ENCODE measurements around the gene ZNHIT6.
A peak's percentile ranks its signal among the peaks of the same experiment; 100 is the strongest.
"Not testable (repeated sequence)": the region's sequence is repeated elsewhere in the genome, so short reads cannot be mapped to it uniquely, and the experiment has no call there.

Gene ZNHIT6

DNA sequence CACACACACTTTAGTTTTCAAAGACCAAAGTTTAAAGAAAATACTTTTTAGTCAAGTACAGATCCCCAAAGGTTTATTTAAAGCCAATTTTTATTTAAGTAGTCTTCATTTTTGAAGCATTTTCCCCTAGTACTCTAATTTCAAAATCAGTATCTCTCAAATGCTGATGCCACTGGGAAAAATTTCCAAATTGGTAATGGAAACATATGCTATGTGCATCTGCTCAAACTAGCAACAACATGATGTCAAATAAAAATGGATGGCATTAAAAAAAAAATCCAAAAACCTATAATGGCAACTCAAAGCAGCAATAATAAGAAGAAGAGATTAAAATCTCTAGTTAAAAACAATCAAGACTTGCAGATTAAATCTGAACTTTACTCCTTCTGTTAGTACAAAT lies 58.6 kb downstream of the ZNHIT6 start:
- Histone ChIP-seq H3K4me3 (no peak overlapping the region), H3K27ac (no peak overlapping the region), H3K9me3 (peaks cover 0 to 16% (median 0%) of the 10 kb centered on the region in 3 donors), H3K36me3 (peaks cover 25 to 42% (median 27%) of the 10 kb centered on the region in 3 donors), H3K27me3 (no peaks in the 10 kb centered on the region), H3K4me1 (peaks cover 0 to 4% (median 0%) of the 10 kb centered on the region in 4 donors)
- no peak for DNase-seq
- TF ChIP-seq, protein P1, sequence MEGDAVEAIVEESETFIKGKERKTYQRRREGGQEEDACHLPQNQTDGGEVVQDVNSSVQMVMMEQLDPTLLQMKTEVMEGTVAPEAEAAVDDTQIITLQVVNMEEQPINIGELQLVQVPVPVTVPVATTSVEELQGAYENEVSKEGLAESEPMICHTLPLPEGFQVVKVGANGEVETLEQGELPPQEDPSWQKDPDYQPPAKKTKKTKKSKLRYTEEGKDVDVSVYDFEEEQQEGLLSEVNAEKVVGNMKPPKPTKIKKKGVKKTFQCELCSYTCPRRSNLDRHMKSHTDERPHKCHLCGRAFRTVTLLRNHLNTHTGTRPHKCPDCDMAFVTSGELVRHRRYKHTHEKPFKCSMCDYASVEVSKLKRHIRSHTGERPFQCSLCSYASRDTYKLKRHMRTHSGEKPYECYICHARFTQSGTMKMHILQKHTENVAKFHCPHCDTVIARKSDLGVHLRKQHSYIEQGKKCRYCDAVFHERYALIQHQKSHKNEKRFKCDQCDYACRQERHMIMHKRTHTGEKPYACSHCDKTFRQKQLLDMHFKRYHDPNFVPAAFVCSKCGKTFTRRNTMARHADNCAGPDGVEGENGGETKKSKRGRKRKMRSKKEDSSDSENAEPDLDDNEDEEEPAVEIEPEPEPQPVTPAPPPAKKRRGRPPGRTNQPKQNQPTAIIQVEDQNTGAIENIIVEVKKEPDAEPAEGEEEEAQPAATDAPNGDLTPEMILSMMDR (IDR thresholded peaks at IDR 0.05), result no peak
- intact Hi-C loops (cut with DNase I; ENCODE audit: low total_unique reads), result no loop called here

DNA sequence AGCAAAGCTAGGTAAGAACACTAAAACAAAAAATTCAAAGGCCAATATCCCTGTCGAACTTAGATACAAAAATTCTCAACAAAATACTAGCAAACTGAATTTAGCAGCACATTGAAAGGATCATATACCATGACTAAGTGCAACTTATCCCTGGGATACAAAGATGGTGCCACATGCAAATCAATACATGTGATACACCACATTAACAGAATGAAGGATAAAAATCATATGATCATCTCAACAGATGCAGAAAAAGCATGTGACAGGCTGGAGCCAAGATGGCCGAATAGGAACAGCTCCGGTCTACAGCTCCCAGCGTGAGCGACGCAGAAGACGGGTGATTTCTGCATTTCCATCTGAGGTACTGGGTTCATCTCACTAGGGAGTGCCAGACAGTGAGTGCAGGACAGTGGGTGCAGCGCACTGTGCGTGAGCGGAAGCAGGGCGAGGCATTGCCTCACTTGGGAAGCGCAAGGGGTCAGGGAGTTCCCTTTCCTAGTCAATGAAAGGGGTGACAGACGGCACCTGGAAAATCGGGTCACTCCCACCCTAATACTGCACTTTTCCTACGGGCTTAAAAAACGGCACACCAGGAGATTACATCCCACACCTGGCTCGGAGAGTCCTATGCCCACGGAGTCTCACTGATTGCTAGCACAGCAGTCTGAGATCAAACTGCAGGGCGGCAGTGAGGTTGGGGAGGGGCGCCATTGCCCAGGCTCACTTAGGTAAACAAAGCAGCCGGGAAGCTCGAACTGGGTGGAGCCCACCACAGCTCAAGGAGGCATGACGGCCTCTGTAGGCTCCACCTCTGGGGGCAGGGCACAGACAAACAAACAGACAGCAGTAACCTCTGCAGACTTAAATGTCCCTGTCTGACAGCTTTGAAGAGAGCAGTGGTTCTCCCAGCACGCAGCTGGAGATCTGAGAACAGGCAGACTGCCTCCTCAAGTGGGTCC lies 66.4 kb downstream of the ZNHIT6 start:
- H3K27me3 ChIP-seq; DNase-seq; H3K27ac ChIP-seq; H3K4me3 ChIP-seq; H3K4me1 ChIP-seq; intact Hi-C loops (cut with DNase I; ENCODE audit: low total_unique reads): not testable (repeated sequence)
- Histone ChIP-seq H3K36me3 (peaks cover 8 to 24% (median 20%) of the 10 kb centered on the region in 3 donors), H3K9me3 (peaks cover 0 to 24% (median 8%) of the 10 kb centered on the region in 3 donors)

DNA sequence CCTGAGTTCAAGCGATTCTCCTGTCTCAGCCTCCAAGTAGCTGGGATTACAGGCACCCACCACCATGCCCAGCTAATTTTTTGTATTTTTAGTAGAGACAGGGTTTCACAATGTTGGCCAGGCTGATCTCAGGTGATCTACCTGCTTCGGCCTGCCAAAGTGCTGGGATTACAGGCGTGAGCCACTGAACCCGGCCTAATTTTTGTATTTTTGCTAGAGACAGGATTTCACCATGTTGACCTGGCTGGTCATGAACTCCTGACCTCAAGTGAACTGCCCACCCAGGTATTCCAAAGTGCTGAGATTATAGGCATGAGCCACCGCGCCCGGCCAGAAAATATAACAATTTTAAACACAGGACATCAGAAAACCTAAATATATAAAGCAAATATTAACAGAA lies 68.3 kb downstream of the ZNHIT6 start:
- Histone ChIP-seq H3K9me3 (peaks cover 0 to 26% (median 8%) of the 10 kb centered on the region in 3 donors), H3K36me3 (peaks cover 15 to 35% (median 20%) of the 10 kb centered on the region in 3 donors)
- H3K27ac ChIP-seq; DNase-seq; H3K4me3 ChIP-seq; intact Hi-C loops (cut with DNase I; ENCODE audit: low total_unique reads); H3K27me3 ChIP-seq; H3K4me1 ChIP-seq: not testable (repeated sequence)

DNA sequence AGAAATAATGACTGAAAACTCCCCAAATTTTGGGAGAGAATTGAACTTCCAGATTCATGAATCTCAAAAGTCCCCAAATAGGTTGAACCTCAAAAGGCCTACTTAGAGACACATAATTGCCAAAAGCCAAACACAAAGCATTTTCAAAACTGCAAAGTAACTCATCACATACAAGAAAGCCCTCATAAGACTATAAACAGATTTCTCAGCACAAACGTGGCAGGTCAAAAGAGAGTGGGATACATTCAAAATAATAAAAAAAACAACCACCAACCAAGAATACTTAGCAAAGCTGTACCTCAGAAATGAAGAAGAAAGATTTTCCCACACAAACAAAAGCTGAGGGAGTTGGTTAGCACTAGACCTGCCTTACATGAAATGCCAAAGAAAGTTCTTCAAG lies 69.8 kb downstream of the ZNHIT6 start:
- intact Hi-C loops (cut with DNase I; ENCODE audit: low total_unique reads), result no loop called here
- H3K4me1 ChIP-seq, result no peaks in the 10 kb centered on the region
- H3K9me3 ChIP-seq, result peaks cover 0 to 26% (median 8%) of the 10 kb centered on the region in 3 donors
- H3K36me3 ChIP-seq, result peaks cover 15 to 35% (median 20%) of the 10 kb centered on the region in 3 donors
- no peak overlapping the region for H3K27ac ChIP-seq
- TF ChIP-seq, protein P1 (IDR thresholded peaks at IDR 0.05), result no peak
- DNase-seq, result no peak
- no peak overlapping the region for H3K4me3 ChIP-seq
- H3K27me3 ChIP-seq, result no peaks in the 10 kb centered on the region

DNA sequence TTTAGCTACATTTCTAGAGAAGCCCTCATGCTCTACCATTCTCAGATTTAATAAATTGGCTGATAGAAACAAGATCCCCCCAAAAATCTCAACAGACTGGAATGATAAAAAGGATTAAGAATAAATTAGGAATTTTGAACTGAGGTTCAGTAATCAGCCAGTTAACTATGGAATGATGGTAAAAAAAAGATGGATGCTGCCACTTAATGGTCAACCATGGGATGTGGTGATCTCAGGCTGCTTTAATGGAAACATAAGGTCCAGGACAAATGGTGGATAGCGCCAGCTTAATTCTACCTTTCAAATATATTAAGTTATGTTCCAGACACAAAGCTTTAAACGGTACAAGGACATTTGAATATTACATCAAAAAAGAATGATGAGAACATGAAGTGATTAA lies 77.7 kb downstream of the ZNHIT6 start:
- DNase-seq, result no peak
- no peak overlapping the region for H3K4me3 ChIP-seq
- H3K4me1 ChIP-seq, result peaks cover 0 to 41% (median 19%) of the 10 kb centered on the region in 4 donors
- intact Hi-C loops (cut with DNase I; ENCODE audit: low total_unique reads), result no loop called here
- H3K36me3 ChIP-seq, result no peaks in the 10 kb centered on the region
- H3K9me3 ChIP-seq, result no peaks in the 10 kb centered on the region
- H3K27ac ChIP-seq, result peak overlapping the region in 1 of 2 donors; percentile 79
- H3K27me3 ChIP-seq, result no peaks in the 10 kb centered on the region
- TF ChIP-seq, protein P1 (IDR thresholded peaks at IDR 0.05), result no peak

DNA sequence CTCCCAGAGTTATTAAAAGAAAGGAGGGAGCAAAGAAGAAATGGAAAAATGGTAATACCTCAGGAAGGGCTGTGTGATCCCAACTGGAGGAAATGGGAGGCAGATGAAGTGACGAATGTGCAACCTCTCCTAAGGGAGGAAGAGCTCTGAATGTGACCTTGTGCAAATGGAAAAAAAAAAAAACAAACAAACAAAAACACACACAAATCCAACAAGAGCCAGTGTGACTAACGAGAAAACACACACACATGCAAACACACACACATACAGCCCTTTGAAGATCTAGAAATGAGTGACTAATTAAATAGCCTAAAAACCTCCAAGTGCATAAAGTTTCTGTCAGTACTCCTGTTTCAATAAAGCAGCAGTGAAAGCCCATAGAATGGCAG lies 78.7 kb downstream of the ZNHIT6 start:
- Histone ChIP-seq H3K27me3 (no peaks in the 10 kb centered on the region), H3K4me1 (peaks cover 0 to 41% (median 19%) of the 10 kb centered on the region in 4 donors), H3K4me3 (no peak overlapping the region), H3K36me3 (no peaks in the 10 kb centered on the region), H3K9me3 (no peaks in the 10 kb centered on the region), H3K27ac (peak overlapping the region; percentile 69 to 79)
- intact Hi-C loops (cut with DNase I; ENCODE audit: low total_unique reads), result no loop called here
- DNase-seq, result no peak
- TF ChIP-seq, protein P1 (IDR thresholded peaks at IDR 0.05), result no peak

All from tibial artery (tissue), 4 donors.